ENCODE measurements around the gene CLCA2.

GRCh38 chr1:86395751-86396497 is 28.0 kb upstream of the CLCA2 start, which contains the start of gene ODF2L:
- TF ChIP-seq CTCF (IDR thresholded peaks at IDR 0.05; ENCODE audit: low read depth, low read length, missing input control) (no peak), NR2F2 (IDR thresholded peaks at IDR 0.05) (no peak), TAF1 (conservative IDR thresholded peaks at IDR 0.05) (no peak), RXRA (IDR thresholded peaks at IDR 0.05) (no peak), EGR1 (IDR thresholded peaks at IDR 0.05; ENCODE audit: low read depth in 2 of 2) (no peak), FOXA1 (IDR thresholded peaks at IDR 0.05) (no peak)

All from liver (tissue), 3 donors.